VCaP (cell line): ENCODE results near the gene PTPRN2.

Experiments
- H3K27ac ChIP-seq: fragments of 450-650 bp; 2 replicates; pipeline ENCODE4 v1.5.1; 2017
- CTCF ChIP-seq: fragments of 450-650 bp; conservative IDR thresholded peaks from 2 replicates; pipeline ENCODE4 v1.5.1; 2017; ENCODE audit warnings: mild to moderate bottlenecking, moderate library complexity

PTPRN2 gene

GRCh38 chr7:158583143-158583542, 4.5 kb downstream of the PTPRN2 start:
- H3K27ac ChIP-seq: peak overlapping the region; percentile 93
- TF ChIP-seq CTCF: no peak

GRCh38 chr7:158582089-158582456, 5.5 kb downstream of the PTPRN2 start:
- TF ChIP-seq CTCF: no peak
- peak overlapping the region; percentile 93 for H3K27ac ChIP-seq

- peak overlapping the region; percentile 93 for H3K27ac ChIP-seq
- no peak for TF ChIP-seq CTCF
Observed at GRCh38 chr7:158581440-158582088, 6.1 kb downstream of the PTPRN2 start.

- no peak for TF ChIP-seq CTCF
- H3K27ac ChIP-seq: peak overlapping the region; percentile 93
Observed at GRCh38 chr7:158579662-158580646, 7.7 kb downstream of the PTPRN2 start.

GRCh38 chr7:158576050-158576762, 11.4 kb downstream of the PTPRN2 start:
- no peak for TF ChIP-seq CTCF

GRCh38 chr7:158574308-158575036, 13.2 kb downstream of the PTPRN2 start:
- TF ChIP-seq CTCF: no peak
- peak overlapping the region; percentile 41 for H3K27ac ChIP-seq

More at GRCh38 chr7:158576050-158576762, 11.4 kb downstream of the PTPRN2 start:
- peak overlapping the region; percentile 41 for H3K27ac ChIP-seq
